Midbrain (tissue), 1 donor: ENCODE measurements around the gene SOST.

Experiments used
- DNase-seq: peaks from one replicate; lab custom pipeline; 2025; lab: John Stamatoyannopoulos, UW

SOST gene

DNA sequence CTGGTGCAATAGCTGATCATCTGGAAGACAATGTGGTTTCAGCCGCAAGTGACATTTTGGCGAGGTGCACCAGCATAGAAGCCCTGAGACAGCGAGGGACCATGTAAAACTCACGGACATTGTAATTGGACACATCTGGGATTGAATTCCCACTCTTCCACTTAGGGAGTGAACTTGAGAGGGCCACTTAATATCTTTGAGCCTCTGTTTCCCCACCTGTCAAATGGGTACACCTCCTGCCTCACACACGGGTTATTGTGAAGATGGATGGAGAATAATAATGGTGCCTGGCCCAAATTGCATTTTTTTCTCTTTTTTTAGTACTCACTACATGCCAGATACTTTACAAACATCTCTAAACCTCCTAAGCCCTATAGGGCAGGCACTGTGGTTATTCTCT, 51.4 kb downstream of the SOST start:
- DNase-seq: no peak

DNA sequence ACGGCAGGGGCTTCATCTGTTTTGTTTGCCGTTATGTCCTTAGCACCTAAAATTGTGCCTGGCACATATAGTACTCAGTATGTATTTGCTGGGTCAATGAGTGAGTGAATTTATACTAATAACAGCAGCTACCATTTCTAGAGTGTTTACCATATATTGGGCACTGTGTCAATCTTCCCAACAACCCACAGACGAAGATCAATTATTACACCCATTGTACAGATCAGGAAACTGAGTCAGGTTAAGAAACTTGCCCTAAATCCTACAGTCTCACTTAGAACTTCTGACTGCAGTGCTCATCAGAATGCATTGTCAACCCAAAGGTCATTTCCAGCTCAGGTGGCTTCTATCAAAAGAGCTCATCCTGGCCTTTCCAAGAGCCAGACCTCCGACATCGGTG, 52.4 kb downstream of the SOST start:
- DNase-seq: no peak
